Stimulated activated CD8-positive, alpha-beta memory T cell treated with anti-CD3 and anti-CD28 coated beads, Interleukin-15, amount 100 ng/mL, for 1 hour (primary cell): ENCODE data around the gene HOXA9.

Experiments
- DNase-seq: peaks from one replicate; pipeline ENCODE4 v3.0.0-alpha.2; 2020; ENCODE audit warnings: low read depth

HOXA9 gene

DNA sequence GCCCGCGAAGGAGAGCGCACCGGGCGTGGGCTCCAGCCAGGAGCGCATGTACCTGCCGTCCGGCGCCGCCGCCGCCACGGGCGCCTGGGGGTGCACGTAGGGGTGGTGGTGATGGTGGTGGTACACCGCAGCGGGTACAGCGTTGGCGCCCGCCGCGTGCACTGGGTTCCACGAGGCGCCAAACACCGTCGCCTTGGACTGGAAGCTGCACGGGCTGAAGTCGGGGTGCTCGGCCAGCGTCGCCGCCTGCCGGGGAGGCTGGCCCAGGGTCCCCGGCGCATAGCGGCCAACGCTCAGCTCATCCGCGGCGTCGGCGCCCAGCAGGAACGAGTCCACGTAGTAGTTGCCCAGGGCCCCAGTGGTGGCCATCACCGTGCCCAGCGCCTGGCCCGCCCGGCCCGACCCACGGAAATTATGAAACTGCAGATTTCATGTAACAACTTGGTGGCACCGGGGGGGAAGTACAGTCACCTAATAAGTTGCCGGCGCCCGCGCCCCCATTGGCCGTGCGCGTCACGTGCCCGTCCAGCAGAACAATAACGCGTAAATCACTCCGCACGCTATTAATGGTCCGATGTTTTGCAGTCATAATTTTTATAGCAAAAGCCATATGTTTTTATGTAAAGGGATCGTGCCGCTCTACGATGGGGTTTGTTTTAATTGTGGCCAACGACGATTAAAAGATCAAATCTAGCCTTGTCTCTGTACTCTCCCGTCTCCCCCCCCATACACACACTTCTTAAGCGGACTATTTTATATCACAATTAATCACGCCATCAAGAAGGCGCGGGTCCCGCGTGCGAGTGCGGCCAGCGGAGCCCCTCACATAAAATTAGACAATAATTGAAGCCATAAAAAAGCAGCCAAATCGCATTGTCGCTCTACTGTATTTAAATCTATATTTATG lies at the start of gene HOXA9:
Gene HOXA9 (minus strand): TSS at position 449 of the 907 bp plus-strand sequence. CDS start 80 bp downstream, at position 369.
- no peak for DNase-seq

DNA sequence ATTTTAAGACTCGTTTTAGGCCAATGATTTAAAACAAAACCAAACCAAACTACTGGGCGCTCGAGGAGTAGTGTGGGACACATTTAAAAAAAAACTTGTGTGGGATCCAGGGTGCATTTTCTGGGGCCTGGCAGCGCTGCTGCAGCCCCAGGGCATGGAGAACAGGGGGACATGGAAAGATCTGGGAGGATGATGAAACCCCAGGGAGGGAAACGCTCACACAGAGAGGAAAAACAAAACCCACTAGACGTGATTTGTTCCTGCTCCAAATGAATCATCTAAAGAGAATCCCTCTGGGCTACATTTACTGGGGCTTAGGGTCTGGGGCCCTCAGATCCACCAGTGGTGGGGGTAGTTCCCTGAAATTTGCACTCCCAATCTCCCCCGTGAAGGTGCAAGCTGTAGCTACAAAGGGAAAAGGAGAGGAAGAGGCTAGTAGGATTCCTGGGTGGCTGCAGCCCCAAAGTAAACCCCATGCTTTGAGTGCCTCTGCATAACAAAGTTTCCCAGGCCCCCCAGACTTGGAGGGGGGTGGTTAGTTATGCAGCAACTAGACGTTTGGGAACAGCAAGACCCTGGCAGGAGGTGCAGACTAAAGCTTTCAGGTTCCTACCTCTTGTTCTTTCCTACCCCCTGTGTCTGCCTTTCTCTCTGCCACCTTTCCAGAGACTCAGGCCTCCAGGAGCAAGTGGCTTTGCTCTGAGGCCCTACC lies 49.1 kb upstream of the HOXA9 start:
- no peak for DNase-seq

DNA sequence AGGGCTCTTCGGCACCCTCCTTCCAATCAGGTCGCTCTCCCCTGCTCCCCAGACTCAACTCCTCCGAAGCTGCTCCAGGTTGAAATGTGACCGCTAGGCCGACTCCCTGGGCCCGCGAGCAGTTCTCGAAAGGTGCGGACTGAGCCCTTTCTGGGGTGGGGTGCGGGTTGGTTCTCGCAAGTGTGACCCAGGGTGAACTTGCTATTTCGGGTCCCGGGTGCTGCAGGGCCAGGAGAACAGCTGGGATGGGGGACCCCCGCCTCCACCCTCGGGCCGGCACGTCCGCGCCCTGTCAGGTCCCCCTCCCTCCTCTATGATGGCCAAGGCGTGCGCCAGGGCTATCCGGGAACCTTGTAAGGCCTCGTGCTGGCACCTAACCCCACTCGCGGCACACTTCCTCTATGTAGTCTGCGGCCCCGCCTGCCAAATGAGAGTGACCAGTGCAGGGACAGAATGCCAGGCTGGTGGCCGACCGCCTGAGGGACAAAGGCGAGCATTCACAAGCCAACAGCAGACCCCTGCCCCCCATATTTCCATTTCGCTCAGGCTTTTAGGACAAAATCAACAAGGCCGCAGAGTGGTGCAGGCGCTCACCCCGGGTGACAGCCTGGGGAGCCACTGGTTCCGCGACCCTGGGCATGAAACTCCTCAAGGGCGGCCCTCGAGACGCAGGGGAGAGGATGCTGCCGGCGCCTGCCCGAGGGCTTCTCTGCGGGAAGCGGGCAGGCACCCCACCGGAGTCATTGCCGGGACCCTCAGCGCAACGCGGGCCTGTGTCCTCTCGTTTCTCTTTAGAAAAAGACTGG lies 48.3 kb upstream of the HOXA9 start:
- no peak for DNase-seq

DNA sequence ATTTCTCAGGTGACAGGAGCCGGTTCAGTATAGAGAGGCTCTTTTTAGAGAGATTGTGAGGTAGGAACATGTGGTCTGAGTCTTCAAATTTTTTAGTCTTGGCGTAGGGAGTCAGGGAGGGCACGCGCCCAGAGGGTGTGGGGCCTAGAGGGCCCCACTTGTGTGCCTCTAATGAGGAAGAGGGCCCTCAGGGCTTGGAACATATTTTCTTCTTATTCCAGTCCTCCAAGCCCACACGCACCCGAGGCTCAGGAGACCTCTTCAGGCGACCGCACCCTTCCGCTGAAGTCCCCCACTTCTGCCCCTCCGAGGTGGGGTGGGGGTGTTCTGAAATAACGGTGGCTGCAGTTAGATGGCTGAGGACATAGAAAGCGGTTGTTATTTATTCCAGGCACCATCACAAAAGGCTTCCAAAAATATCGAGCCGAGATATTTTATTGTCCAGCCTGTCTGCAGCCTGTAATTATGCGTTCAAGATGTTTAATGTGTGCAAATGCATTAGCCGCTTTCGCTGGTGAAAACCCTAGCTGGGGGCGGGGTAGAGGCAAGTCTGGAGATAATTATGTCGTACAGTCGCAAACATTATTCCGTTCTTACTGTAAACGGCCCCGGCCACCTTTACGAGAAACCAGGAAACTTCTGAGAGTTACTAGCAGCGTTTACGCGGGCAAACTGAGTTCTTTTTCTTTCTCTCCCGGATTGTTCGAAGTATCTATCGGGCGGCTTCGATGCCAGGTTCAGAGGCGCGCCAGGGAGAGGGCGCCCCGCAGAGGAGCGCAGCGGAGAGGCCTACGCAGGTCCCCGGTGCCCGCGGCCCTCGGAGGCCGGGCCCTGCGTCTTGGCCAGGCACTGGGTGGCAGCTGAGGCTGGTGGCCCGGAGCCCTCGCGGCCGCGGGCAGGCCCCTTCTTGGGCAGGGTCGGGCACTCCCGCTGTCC lies 47.4 kb upstream of the HOXA9 start:
- no peak for DNase-seq

DNA sequence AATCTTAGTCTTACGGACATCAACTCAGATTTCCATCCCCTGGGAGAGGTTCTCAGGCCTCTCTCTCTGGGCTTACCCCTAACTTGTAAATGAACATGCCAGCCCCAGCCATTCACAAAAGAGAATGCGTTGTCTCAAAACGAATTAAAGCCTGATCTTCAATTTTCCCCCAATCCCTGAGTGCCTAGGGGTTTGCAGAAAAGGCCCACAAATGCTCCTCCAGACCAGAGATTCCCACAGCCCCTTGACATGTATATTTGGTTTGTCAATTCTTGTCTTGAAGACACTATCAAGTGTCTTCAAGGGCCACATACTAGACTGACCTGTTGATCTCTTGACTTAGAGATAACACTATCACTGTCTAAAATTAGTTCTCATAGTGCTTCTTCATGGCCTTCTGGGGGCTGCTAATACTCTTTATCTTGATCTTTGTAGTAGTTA lies 46.4 kb upstream of the HOXA9 start:
- no peak for DNase-seq

DNA sequence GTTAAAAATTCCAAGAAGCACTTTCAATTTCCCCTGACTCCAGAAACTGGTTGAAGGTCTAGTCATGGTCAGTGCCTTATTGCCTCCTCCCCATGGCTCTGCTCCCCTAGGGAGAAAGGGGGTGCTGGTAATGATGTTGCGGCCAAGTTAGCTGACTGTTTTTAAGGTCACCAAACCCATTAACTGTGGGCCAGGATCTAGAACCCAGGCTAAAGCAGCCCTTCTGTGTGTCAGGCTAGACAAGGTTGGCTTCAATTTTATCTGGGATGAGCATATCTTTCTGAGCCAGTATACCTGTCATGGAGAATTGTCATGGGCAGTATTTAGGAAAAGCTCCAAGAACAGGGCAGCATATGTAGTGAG lies 45.7 kb upstream of the HOXA9 start:
- DNase-seq, result no peak

DNA sequence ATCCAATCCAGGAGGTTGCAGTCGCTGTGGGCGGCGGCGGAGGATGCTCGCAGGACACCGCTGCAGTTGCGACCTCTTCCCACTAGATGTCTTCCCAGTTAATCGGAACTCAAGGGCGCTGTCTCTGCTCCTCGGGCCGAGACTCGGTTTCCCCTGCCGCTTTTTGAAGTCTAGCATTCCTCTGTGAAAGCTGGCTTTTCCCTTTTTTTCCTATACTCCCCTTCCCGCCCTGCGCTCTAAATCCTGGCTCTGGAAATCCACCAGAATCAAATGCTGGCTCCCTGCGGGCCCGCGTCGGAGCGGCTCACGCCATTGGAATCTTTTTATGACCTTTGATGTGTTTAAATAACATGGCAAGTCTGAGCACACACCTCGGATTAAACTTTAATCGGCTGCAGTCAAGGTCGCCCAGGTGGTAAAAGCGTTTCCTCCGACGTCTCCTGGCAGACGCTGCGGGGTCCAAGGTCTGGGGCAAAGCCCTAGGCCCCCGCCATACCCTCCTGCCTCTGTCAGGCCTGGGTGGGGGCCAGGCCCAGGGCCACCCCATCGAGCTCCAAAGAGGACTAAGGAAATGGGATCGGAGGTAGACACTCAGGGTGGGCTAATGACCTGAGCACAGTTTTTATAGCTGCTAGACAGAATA lies 45.2 kb upstream of the HOXA9 start:
- no peak for DNase-seq

DNA sequence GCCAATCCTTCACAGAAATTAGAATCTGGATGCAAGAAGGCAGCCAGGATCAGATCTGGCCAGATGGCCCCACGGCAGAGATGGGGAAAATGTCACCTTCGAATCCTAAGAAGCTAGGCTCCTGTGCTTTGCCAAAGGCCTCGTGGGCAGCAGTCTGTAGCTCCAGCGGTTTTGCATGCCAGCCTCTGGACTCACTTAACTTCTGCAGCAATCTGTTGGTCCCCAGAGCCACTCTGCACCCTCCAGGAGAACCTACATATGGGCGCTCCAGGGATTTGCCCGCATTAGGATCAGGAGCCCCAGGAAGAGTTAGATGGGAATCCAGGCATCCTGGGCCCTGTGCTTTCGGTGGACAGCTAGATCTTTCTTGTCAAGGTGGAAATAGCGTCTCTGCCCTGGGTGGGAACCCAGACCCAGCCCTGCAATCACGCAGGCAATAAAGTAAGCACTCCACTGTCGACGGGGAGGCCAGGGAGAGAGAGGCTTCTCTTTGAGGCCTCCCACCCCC lies 44.6 kb upstream of the HOXA9 start:
- DNase-seq, result no peak

DNA sequence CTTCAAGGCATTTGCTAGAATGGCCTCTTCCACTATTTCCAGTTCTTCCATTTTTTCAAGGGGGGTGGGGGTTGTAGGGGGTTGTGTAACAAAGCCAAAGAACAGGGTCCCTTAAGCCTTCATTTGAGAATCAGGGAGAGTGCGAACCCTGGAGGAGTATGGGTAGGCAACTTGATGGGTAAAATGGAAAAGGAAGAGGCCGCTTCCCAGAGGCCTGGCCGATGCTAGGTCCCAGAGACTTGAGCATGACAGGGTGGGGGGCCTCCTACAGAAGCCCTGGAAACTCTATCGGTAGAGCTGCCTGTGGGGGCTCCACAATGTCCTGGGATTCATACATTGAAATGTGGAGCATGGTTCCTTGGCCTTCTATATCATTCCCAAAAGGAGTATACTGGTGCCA lies 43.7 kb upstream of the HOXA9 start:
- DNase-seq, result no peak

DNA sequence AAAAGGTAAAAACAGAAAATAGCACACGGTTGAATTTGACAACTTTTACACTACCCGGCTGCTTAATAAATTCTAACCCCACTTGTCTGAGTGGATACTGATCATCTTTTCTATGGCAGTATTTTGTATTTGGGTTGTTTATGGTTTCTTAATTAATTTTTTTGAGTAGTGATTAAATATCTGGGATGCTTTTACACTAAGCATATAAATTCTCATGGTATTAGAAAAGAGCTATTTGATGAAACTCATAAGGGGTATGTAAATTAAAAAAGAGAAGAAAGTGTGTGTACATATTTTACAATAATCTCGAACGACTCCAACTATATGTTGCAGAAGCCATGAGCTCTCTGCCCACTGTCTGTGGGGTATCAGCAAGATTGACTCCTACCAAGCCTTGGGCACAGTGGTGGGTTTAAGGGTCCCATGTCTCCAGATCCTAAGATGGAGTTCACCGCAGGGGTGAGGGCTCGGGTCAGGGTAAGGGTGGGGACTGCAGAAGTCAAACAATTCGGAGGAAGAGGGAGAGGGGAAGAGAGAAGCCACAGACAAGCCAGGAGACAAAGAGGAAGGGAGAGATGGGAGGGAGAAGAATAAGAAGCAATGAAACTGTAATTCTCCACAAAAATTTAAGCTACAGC lies 42.1 kb upstream of the HOXA9 start:
- no peak for DNase-seq

DNA sequence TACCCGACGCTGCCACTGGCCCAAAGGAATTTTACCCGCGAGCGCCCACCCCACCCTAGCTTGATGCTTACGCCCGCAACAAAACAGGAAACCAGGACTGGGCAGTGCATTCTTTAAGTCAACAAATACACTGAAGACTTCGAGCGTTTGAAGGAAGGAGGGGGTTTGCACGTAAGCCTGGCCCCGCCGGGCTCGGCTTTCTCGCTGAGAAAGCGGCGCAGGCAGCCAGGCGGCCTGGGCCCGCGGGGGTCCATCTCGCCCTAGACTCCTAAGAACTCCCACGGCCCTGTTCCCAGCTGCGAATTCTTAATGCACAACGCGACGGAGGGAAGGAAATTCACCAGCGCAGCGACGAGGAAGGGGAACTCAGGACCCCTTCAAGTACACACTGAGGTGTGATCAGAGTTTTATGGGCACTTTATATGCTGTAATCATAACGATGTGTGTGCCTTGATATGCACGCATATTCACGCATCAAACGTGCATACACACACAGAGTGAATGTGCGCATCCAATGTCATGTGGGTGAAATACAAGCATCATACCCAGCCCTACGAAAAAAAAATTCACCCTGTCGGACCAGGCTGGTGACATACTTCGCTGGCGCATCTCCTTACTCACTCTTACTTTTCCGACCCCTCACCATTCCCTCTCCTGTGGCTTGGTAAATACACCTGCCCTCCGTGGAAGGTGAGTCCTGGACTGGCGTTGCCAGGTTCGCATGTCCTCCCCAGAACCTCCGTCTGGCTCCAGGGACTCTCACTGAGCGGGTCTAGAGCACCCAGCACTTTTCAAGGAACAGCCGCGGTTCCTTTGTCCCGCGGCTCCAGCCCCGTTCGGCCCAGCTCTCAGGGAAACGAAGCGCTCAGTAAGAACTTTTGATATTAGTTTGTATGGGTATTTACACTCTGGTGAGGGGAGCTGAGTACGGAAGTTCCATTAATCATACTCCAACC lies 40.3 kb upstream of the HOXA9 start:
- DNase-seq, result no peak

DNA sequence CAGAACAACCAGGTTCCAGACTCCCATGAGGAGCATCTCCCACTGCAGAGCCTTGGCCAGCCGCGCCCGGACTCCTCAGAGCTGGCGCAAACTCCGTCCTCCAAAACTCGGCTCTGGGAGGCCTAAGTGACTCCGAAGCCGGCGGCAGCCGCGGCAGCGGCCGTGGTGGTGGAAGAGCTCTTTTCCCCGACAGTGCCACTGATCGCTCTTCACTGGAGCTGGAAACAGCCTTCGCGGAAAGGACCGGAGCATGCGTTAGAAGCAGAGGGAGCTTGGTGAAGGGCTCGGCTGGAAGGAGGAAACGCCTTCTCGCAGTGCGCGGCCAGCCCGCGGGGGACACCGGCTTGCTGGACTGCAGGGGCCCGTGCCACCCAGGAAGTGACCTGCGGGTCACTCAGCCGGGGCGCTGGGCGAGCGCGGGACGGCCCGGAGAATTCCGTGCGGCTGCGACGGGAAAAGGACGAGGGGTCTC lies 39.5 kb upstream of the HOXA9 start:
- DNase-seq, result no peak

DNA sequence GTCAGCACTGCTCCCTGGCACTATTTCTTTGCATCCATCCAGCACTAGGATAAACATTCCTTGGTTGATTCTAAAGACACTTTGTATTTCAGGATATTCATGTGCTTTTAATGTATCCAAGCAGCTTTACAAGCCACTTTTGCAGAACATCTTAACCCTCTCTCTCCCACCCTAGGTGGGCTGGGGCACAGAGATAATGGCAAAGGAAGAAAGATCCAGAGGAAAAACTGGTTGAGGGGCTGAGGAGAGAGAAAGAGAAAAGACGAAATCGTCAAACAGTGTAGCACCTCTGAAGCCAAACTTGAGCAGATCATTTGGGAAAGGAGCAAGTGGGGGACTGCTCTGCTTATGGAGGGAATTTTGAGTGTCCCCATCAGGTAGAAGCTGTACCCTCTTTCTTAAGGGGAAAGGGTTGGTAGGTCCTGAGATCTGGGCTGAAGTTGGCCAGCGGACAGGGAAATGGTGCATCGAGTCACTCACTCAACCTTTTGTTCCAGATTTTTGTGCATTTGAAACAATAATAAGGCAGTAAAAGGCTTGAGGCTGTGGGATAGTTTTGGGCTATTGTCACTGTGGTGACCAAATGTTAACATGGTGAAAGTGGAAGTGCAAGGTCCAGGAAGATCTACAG lies 38.7 kb upstream of the HOXA9 start:
- no peak for DNase-seq

DNA sequence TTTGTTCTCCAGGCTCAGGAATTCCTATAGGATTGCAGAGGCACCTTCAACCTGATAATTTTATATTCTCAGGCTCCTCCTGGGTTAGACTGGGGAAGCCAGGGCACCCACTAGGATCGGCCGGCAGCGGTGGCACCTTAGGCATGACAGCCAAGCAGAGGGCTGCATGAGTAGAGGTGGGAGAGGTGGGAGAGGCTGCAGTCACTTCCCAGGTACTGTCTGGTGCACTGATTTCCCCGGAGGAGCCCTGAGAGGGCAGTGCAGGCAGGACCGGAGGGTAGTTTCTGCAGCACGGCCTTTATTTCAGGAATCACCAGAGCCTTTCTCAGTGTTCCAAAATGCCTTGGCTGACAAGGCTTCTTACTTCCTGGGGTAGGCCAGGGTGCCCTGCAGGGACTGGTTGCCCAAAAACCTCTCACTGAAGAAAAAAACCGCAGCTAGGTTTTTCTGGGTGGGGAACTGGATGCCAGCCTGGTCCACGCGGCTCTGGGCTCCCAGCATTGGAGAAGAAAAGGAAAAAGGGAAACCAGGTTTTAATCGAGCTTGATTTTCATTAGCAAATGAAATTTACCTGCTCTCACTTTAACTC lies 38.1 kb upstream of the HOXA9 start:
- DNase-seq, result no peak

DNA sequence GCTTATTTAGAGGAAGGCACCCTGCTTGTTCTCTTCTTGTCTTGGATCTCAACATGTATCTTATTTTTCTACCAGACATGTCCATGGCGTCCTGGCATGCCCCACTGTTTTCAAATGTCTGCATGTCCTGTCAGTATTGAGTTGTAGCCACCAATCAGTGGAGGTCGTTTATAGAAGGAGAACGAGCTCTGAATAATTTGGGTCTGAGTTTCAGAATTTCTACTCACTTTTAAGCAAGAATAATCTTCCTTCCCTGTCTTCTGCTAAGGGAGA lies 37.5 kb upstream of the HOXA9 start:
- no peak for DNase-seq

DNA sequence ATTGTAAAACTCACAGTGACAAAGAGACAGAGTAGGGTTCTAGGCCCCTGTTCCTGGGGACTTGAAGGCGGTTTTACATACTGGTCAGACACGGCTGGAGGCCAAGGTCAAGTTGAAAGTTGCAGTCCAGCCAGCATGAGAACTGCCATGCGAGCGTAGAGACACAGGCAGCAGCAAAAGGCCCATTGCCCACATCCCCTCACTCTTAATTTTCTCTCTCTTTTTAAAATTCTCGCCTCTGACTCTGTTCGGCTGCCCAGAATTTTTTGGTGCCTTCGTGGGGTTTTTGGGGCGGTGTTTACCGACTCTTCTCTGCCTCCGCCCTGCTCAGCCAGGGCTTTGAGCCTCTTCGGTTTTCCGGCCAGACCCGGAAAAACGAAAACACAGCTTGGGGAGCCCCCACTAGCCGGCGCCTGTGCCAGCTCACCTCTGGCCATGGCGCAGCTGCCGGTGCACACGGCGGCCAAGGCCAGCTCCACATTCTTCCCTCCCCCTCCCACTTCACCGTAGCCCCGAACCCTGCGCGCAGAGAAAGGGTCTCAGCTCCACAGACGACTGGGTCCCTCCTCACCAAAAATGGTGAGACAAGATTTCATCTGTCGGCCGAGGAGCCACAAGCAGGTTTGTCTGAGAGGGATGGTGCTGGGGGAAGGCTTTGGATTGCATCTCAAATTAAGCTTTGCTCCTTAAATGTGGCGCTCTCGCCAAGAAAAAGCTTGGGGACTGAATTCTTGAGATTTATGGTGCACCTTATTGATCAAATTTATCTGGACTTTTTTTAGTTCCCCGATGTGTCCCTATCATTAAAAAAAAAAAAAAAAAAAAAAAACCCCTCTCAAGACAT lies 36.9 kb upstream of the HOXA9 start:
- DNase-seq, result no peak

DNA sequence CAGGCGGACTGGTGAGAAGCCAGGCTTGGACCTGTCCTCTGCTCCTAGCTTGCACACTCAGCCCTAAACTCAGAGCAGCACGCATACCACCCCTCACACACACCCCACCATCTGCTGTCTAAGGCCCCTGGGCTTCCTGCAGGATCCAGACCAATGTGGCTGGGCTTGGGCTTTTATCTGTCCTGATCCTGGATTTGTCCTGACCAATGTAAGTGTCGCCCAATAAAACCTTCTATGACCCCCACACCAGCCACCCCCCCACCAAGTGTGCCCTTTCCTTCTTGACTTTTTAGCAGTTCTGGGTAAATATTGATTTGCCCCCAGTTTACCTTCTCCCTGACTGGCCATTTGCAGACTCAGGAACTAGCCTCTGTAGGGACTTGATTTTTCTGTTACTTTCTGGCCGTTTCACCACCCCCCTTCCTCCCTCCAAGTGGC lies 36.3 kb upstream of the HOXA9 start:
- no peak for DNase-seq
